Measurements from ENCODE around the gene FOLR2. TPM values are rescaled to one million over a fixed set of nuclear protein-coding genes. Genes with fewer than 3 reads are reported as not detected.
"Not testable (repeated sequence)": the region's sequence is repeated elsewhere in the genome, so short reads cannot be mapped to it uniquely, and the experiment has no call there.

The FOLR2 gene
- polyA plus RNA-seq, 1 donor (not counting 4 experiments of a cell fraction or from before 2014, with no cell fraction given): not detected

DNA sequence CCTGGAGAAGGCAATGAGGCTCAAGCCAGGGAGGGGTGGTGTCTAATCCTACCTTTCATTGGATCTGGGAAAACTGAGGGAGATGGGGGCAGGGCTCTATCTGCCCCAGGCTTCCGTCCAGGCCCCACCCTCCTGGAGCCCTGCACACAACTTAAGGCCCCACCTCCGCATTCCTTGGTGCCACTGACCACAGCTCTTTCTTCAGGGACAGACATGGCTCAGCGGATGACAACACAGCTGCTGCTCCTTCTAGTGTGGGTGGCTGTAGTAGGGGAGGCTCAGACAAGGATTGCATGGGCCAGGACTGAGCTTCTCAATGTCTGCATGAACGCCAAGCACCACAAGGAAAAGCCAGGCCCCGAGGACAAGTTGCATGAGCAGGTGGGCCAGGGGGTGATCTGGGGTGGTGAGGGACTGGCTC is 24.6 kb upstream of the FOLR2 start, which contains the start of gene FOLR1:
Gene FOLR1, plus strand, starts transcription at position 180 of the 421 bp plus-strand sequence. Its CDS starts 34 bp downstream, at position 214.
- H3K9me3 ChIP-seq (ENCODE audit: control insufficient read depth, low read depth, low read length): no peaks in the 10 kb centered on the region
- H3K4me2 ChIP-seq (ENCODE audit: control insufficient read depth, extremely low read depth, insufficient read depth, low read depth, low read length): no peak within 1 kb of the TSS
- H3K9ac ChIP-seq (ENCODE audit: control insufficient read depth, extremely low read depth, insufficient read depth, low read length): no peak within 1 kb of the TSS
- no peaks in the 10 kb centered on the region for H3K36me3 ChIP-seq (ENCODE audit: control insufficient read depth in 2 of 2, extremely low read depth in 1 of 2, insufficient read depth in 2 of 2, low read length in 2 of 2)
- dilution Hi-C loops (cut with MboI; ENCODE audit: extremely low pct_ligation_motif_present, low sequenced_read_pairs): no loop called here
- H3K27me3 ChIP-seq (ENCODE audit: control insufficient read depth, extremely low read depth, insufficient read depth, low read length): no peaks in the 10 kb centered on the region
- H3K79me2 ChIP-seq (ENCODE audit: control insufficient read depth, insufficient read depth, low read length): no peaks in the 10 kb centered on the region
- H3K4me1 ChIP-seq (ENCODE audit: control insufficient read depth, extremely low read depth, insufficient read depth, low read length): no peaks in the 10 kb centered on the region
- no peak within 1 kb of the TSS for H3K27ac ChIP-seq (ENCODE audit: control insufficient read depth, insufficient read depth, low read length)
- TF ChIP-seq, protein P1, sequence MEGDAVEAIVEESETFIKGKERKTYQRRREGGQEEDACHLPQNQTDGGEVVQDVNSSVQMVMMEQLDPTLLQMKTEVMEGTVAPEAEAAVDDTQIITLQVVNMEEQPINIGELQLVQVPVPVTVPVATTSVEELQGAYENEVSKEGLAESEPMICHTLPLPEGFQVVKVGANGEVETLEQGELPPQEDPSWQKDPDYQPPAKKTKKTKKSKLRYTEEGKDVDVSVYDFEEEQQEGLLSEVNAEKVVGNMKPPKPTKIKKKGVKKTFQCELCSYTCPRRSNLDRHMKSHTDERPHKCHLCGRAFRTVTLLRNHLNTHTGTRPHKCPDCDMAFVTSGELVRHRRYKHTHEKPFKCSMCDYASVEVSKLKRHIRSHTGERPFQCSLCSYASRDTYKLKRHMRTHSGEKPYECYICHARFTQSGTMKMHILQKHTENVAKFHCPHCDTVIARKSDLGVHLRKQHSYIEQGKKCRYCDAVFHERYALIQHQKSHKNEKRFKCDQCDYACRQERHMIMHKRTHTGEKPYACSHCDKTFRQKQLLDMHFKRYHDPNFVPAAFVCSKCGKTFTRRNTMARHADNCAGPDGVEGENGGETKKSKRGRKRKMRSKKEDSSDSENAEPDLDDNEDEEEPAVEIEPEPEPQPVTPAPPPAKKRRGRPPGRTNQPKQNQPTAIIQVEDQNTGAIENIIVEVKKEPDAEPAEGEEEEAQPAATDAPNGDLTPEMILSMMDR (optimal IDR thresholded peaks at IDR 0.05 in 1 of 3, IDR thresholded peaks at IDR 0.05 in 1 of 3, conservative IDR thresholded peaks at IDR 0.05 in 1 of 3; ENCODE audit: extremely low read depth in 1 of 3, insufficient read depth in 2 of 3, low read length in 3 of 3): no peak
- no peak for TF ChIP-seq EZH2 (IDR thresholded peaks at IDR 0.05; ENCODE audit: low read length)
- no peak within 1 kb of the TSS for H2AFZ ChIP-seq (ENCODE audit: control insufficient read depth, low read length)
- DNase-seq (ENCODE audit: low read depth, low spot score) (no peak), FAIRE-seq (no peak)
- no peaks in the 10 kb centered on the region for H3K9me1 ChIP-seq (ENCODE audit: control insufficient read depth, extremely low read depth, insufficient read depth, low read length)
- no peak within 1 kb of the TSS for H3K4me3 ChIP-seq (ENCODE audit: control insufficient read depth in 2 of 3, extremely low read depth in 1 of 3, insufficient read depth in 2 of 3, low read depth in 1 of 3, low read length in 3 of 3)
- no peaks in the 10 kb centered on the region for H4K20me1 ChIP-seq (ENCODE audit: control insufficient read depth, extremely low read depth, insufficient read depth, low read length)

DNA sequence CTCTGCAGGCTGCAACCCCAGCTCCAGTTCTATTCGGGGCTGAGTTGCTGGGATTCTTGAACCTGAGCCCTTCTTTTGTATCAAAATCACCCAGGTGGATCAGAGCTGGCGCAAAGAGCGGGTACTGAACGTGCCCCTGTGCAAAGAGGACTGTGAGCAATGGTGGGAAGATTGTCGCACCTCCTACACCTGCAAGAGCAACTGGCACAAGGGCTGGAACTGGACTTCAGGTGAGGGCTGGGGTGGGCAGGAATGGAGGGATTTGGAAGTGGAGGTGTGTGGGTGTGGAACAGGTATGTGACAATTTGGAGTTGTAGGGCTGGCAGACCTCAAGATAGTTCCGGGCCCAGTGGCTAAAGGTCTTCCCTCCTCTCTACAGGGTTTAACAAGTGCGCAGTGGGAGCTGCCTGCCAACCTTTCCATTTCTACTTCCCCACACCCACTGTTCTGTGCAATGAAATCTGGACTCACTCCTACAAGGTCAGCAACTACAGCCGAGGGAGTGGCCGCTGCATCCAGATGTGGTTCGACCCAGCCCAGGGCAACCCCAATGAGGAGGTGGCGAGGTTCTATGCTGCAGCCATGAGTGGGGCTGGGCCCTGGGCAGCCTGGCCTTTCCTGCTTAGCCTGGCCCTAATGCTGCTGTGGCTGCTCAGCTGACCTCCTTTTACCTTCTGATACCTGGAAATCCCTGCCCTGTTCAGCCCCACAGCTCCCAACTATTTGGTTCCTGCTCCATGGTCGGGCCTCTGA is 20.9 kb upstream of the FOLR2 start:
- dilution Hi-C loops (cut with MboI; ENCODE audit: extremely low pct_ligation_motif_present, low sequenced_read_pairs): no loop called here

DNA sequence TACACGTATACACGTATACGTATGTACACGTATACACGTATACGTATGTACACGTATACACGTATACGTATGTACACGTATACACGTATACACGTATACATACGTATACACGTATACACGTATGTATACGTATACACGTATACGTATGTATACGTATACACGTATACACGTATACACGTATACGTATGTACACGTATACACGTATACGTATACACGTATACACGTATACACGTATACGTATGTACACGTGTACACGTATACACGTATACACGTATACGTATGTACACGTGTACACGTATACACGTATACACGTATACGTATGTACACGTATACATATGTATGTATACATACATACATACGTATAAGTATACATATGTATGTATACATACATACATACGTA is 15.1 kb upstream of the FOLR2 start:
- H3K4me1 ChIP-seq (ENCODE audit: control insufficient read depth, extremely low read depth, insufficient read depth, low read length); H3K9me3 ChIP-seq (ENCODE audit: control insufficient read depth, low read depth, low read length); H4K20me1 ChIP-seq (ENCODE audit: control insufficient read depth, extremely low read depth, insufficient read depth, low read length); H3K4me3 ChIP-seq (ENCODE audit: control insufficient read depth in 2 of 3, extremely low read depth in 1 of 3, insufficient read depth in 2 of 3, low read depth in 1 of 3, low read length in 3 of 3); H3K9ac ChIP-seq (ENCODE audit: control insufficient read depth, extremely low read depth, insufficient read depth, low read length); DNase-seq (ENCODE audit: low read depth, low spot score); H3K27me3 ChIP-seq (ENCODE audit: control insufficient read depth, extremely low read depth, insufficient read depth, low read length); H2AFZ ChIP-seq (ENCODE audit: control insufficient read depth, low read length); dilution Hi-C loops (cut with MboI; ENCODE audit: extremely low pct_ligation_motif_present, low sequenced_read_pairs); H3K4me2 ChIP-seq (ENCODE audit: control insufficient read depth, extremely low read depth, insufficient read depth, low read depth, low read length); H3K79me2 ChIP-seq (ENCODE audit: control insufficient read depth, insufficient read depth, low read length); H3K36me3 ChIP-seq (ENCODE audit: control insufficient read depth in 2 of 2, extremely low read depth in 1 of 2, insufficient read depth in 2 of 2, low read length in 2 of 2); FAIRE-seq; H3K27ac ChIP-seq (ENCODE audit: control insufficient read depth, insufficient read depth, low read length); H3K9me1 ChIP-seq (ENCODE audit: control insufficient read depth, extremely low read depth, insufficient read depth, low read length): not testable (repeated sequence)

More for the DNA sequence above, 20.9 kb upstream of the FOLR2 start:
- Histone ChIP-seq H3K27me3 (ENCODE audit: control insufficient read depth, extremely low read depth, insufficient read depth, low read length) (no peaks in the 10 kb centered on the region), H3K27ac (ENCODE audit: control insufficient read depth, insufficient read depth, low read length) (no peak overlapping the region), H3K4me1 (ENCODE audit: control insufficient read depth, extremely low read depth, insufficient read depth, low read length) (no peaks in the 10 kb centered on the region), H3K9me1 (ENCODE audit: control insufficient read depth, extremely low read depth, insufficient read depth, low read length) (no peaks in the 10 kb centered on the region), H3K9me3 (ENCODE audit: control insufficient read depth, low read depth, low read length) (no peaks in the 10 kb centered on the region), H2AFZ (ENCODE audit: control insufficient read depth, low read length) (no peak overlapping the region), H3K36me3 (ENCODE audit: control insufficient read depth in 2 of 2, extremely low read depth in 1 of 2, insufficient read depth in 2 of 2, low read length in 2 of 2) (no peaks in the 10 kb centered on the region), H3K79me2 (ENCODE audit: control insufficient read depth, insufficient read depth, low read length) (no peaks in the 10 kb centered on the region), H3K4me2 (ENCODE audit: control insufficient read depth, extremely low read depth, insufficient read depth, low read depth, low read length) (no peak overlapping the region), H4K20me1 (ENCODE audit: control insufficient read depth, extremely low read depth, insufficient read depth, low read length) (no peaks in the 10 kb centered on the region), H3K4me3 (ENCODE audit: control insufficient read depth in 2 of 3, extremely low read depth in 1 of 3, insufficient read depth in 2 of 3, low read depth in 1 of 3, low read length in 3 of 3) (no peak overlapping the region), H3K9ac (ENCODE audit: control insufficient read depth, extremely low read depth, insufficient read depth, low read length) (no peak overlapping the region)
- TF ChIP-seq EZH2 (IDR thresholded peaks at IDR 0.05; ENCODE audit: low read length): no peak
- TF ChIP-seq, protein P1 (optimal IDR thresholded peaks at IDR 0.05 in 1 of 3, IDR thresholded peaks at IDR 0.05 in 1 of 3, conservative IDR thresholded peaks at IDR 0.05 in 1 of 3; ENCODE audit: extremely low read depth in 1 of 3, insufficient read depth in 2 of 3, low read length in 3 of 3): no peak
- DNase-seq (ENCODE audit: low read depth, low spot score): no peak
- no peak for FAIRE-seq

Data from keratinocyte (primary cell).